Urinary bladder (tissue), 4 donors: ENCODE measurements around the gene SGCD. TPM values are rescaled to one million over a fixed set of nuclear protein-coding genes. Genes with fewer than 3 reads are reported as not detected.

ENCODE experiments used
- DNase-seq: peaks from one replicate; pipeline ENCODE4 v3.0.0-alpha.2; 2015; ENCODE audit errors: extremely low spot score
- H3K27ac ChIP-seq: one replicate; pipeline ENCODE4 v1.5.1; 2013; ENCODE audit warnings: low read depth, mild to moderate bottlenecking, moderate library complexity
- H3K36me3 ChIP-seq: one replicate; pipeline ENCODE4 v1.6.1; 2013; ENCODE audit warnings: mild to moderate bottlenecking, moderate library complexity; ENCODE audit not compliant: insufficient read depth
- H3K4me1 ChIP-seq: one replicate; pipeline ENCODE4 v1.6.1; 2013; ENCODE audit warnings: mild to moderate bottlenecking, moderate library complexity; ENCODE audit not compliant: insufficient read depth
- H3K4me3 ChIP-seq: one replicate; pipeline ENCODE4 v1.5.1; 2013; ENCODE audit warnings: low read depth, low read length
- WGBS: extraction: QIAGEN DNeasy Blood & Tissue Kit; methylation state at CpG from one replicate; pipeline ENCODE4 v1.1.7; 2013; 5-methylcytosine and 5-hydroxymethylcytosine counted together
- polyA plus RNA-seq: library from polyadenylated mRNA; stranded (reverse); fragments of 200-250 nt; gene quantifications from one replicate; pipeline ENCODE4 v1.2.3, GENCODE V29; 2013
- total RNA-seq: library from RNA; depleted of rRNA; stranded (reverse); fragments of >200 nt; gene quantifications from one replicate; pipeline ENCODE4 v1.2.3, GENCODE V29; 2014
- donor health status: healthy with polysubstance abuse.
- donor health status: healthy.

SGCD gene
- total and polyA plus RNA-seq, 2 donors = 15.9 to 106 TPM

DNA sequence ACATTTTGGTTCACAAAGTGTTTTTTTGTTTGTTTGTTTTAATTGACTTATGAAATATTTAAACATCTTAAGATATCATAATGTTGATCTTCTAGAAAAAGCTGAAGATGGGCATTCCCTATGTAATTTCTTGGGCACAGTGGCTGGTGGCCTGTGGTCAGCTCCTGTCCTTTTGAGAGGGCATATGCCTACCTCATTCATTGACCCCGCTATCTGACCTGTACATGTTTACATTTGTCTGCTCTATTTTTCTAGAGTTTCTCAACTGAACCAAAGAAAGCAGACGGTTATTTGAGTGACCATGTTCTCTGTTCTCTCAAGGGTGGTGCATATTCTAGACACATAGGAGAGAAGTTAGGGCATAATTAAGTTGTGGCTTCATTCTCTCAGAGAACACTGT lies 5.3 kb downstream of the SGCD start:
- no peaks in the 10 kb centered on the region for H3K36me3 ChIP-seq
- no peak for DNase-seq
- H3K27ac ChIP-seq = no peak overlapping the region
- H3K4me3 ChIP-seq = no peak overlapping the region
- 45% methylated on average over 2 of the region's 2 CpGs for WGBS
- no peaks in the 10 kb centered on the region for H3K4me1 ChIP-seq

DNA sequence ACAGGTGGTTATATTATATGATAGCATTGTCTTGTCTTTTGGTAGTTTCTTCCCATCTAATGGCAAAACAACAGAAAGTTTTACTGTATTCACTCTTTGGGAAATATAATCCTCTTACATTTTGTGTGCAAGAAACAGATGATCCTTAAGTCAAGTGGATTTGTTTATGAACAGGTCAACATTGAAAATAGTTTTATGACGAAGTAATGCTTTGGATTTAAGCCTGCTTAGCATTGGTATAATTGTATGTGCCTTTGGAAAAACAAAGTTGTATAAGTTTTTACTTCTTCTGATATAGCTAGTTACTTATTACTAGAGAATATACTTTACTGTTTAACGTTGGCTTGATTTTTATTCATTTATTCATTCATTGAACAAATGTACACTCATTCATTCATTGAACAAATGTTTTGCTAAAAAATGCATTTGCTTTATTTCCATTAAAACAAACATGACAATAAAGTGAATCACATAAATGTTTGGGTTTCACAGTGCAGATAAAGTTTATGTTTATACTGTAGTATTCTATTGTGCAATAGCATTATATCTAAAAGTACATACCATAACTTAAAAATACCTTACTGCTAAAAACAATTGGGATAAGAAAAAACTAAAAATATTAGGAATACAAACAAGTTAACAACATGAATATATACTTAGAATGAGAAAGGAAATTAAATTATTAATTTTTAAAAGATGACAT lies 12.3 kb downstream of the SGCD start:
- DNase-seq = no peak
- Histone ChIP-seq H3K4me3 (no peak overlapping the region), H3K36me3 (no peaks in the 10 kb centered on the region), H3K4me1 (no peaks in the 10 kb centered on the region), H3K27ac (no peak overlapping the region)
- 60% methylated on average over 2 of the region's 2 CpGs for WGBS

DNA sequence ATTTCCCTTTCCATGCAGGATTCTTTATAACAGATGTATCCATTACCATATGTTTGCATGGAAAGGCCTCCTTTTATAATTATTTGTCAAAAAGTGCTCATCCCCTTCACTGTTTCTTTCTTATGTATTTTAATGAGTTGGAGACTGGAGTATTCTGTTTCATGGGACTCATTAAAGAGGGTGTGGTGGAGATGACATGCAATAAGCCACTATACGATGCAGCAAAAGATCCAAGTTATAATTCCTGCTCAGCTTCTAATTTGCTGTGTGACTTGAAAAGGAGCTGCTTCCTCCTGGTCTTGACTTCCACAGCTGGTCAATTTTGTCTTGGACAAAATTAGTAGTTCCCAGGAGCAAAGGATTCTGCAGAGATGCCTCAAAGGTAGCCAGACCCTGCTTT lies 13.9 kb downstream of the SGCD start:
- Histone ChIP-seq H3K4me1 (no peaks in the 10 kb centered on the region), H3K27ac (no peak overlapping the region)
- 58% methylated on average over 1 of the region's 1 CpG for WGBS

DNA sequence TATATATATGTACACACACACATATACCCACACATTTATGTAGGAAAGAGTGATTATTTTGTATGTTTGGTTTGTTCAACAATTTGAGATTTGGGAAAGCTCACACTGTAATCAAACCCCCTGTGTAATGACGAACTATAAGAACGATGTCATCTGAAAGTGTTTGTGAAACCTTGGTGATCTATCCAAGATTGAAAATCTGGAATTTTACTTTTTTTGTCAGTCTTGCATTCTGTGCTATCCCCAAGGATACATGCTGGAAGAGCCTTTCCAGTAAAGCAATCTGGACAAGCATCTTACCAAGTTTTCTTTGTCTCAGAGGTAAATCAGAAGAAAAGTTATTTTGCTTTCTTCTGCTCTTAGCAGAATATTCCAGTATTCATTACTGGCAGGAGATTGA lies 23.3 kb downstream of the SGCD start:
- Histone ChIP-seq H3K4me1 (no peaks in the 10 kb centered on the region), H3K27ac (no peak overlapping the region), H3K36me3 (no peaks in the 10 kb centered on the region), H3K4me3 (no peak overlapping the region)
- DNase-seq = no peak
- WGBS = 70% methylated on average over 2 of the region's 2 CpGs

More for the DNA sequence above, 13.9 kb downstream of the SGCD start:
- no peaks in the 10 kb centered on the region for H3K36me3 ChIP-seq
- no peak for DNase-seq
- H3K4me3 ChIP-seq = no peak overlapping the region

DNA sequence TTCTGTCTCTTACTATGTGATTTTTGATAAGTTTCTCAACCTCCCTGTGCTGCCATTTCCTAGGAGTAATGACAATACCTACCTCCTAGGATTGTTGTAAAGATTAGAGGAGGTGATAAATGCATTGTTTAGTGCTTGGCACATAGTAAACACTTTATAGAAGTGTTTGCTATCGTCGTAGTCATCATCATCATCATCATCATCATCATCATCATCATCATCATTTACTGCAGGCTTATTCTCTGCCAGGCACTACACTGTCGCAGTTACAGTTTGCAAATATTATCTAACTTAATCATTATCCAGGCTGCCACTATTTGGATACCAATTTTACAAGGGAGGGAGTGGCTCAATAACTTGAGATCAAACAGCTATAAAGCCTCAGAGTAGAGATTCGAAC lies 24.5 kb downstream of the SGCD start:
- Histone ChIP-seq H3K36me3 (no peaks in the 10 kb centered on the region), H3K27ac (no peak overlapping the region), H3K4me1 (no peaks in the 10 kb centered on the region), H3K4me3 (no peak overlapping the region)
- no peak for DNase-seq
- WGBS = 60% methylated on average over 4 of the region's 4 CpGs

DNA sequence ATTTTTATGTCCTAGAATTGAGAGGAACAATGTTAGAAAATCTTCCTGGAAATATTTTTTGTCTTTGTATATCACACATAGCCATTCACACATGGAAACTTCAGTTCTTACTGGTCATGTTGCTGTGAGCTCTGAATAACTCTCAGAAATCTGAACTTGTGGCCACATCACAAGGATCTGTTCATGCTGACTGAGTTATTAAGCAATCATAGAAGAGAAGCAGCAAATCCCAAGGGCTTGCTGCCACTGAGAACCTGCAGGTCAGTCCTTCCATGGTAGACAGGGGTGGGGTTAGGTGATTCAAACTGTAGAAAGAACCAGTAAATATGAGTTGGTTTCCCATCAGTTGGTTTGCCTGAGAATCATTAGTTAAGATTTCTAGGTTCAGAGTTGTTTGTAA lies 27.6 kb downstream of the SGCD start:
- H3K36me3 ChIP-seq = no peaks in the 10 kb centered on the region
- no peaks in the 10 kb centered on the region for H3K4me1 ChIP-seq
- H3K27ac ChIP-seq = no peak overlapping the region
- no peak overlapping the region for H3K4me3 ChIP-seq
- no peak for DNase-seq

DNA sequence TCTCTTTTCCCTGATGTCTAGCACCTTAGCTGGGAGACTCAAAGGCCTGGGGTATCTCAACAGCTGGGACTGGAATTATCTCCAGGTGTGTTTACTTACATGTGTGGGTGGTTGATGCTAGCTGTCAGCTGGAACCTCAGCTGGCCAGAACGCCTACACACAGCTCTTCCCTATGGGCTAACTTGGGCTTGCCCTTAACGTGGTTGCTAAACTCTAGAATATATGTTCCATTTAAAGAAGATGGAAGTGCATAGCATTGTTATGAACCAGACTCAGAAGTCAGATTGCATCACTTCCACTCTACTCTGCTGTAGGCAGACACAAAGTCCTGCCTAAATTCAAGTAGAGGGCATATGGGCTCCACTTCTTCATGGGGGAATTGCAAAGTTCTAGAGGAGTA lies 29.3 kb downstream of the SGCD start:
- Histone ChIP-seq H3K4me1 (no peaks in the 10 kb centered on the region), H3K36me3 (no peaks in the 10 kb centered on the region), H3K27ac (no peak overlapping the region), H3K4me3 (no peak overlapping the region)
- WGBS = 86% methylated on average over 2 of the region's 2 CpGs
- no peak for DNase-seq

DNA sequence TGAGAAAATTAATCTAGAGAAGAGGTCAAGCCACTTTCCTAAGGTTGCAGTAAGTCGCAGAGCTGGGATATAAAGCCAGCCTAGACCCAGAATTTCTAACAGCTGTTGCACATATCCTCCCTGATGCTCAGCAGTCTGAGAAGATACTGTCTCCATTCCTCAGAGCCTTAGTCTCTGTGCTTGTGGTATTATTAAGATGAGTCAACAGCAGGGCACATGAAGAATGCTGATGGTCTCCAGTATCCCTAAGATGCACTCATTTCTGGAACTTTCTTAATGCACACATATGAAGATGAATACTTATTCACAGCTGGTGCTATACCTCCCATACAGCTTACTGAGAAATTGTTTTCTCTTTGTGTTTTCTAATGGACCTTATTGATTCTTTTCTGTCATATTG lies 32.5 kb downstream of the SGCD start:
- no peak for DNase-seq
- 84% methylated on average over 1 of the region's 1 CpG for WGBS

DNA sequence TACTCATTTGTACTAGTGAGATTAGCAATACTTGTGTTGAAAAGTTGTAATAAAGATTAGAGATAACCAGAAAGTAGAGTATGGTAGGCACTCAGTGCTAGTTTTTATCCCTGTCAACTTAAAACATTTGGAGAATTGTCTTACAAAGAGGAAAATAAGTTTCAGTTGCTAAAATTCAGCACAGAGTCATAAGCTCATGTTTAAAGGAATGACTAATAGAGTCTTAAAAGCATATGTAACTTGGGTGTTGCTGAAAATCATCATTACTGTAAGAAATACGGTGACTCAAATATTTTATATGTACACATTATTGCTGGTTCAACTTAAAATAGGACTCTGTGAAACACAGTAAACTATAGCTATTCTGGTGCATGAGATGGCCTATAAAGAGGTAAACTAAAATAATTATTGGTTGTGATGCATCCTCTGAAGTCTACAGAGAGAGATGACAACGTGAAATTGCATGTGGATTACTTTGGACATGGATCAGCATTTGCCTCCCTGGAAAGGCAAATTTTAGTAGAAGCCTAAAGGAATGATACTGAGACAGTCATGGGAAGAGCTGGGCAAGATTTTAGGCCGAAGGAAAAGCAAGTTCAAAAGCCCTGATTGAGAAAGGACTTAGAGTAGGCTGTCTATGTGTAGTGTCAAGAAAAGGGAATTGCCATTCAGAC lies 34.6 kb downstream of the SGCD start:
- no peak overlapping the region for H3K27ac ChIP-seq
- no peaks in the 10 kb centered on the region for H3K4me1 ChIP-seq

More for the DNA sequence above, 32.5 kb downstream of the SGCD start:
- H3K27ac ChIP-seq = no peak overlapping the region
- no peaks in the 10 kb centered on the region for H3K36me3 ChIP-seq
- H3K4me3 ChIP-seq = no peak overlapping the region
- H3K4me1 ChIP-seq = no peaks in the 10 kb centered on the region

DNA sequence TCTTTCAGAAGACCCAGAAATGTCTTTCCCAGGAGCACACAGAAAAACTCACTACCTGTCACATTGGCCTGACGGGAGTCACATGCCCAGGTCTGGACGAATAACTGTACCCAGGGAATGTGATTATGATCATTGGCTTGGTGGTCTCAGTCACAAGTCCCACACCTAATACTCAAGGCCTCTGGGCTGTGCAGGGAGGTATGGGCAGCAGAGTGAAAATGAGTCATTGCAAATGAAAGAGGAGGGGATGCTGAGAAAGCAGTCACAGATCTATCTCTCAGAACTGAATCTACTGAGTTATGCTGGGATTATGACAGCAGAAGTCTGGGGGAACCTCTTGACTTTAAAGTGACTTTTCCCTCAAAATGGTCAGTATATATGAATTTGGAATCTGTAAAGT lies 36.9 kb downstream of the SGCD start:
- no peak overlapping the region for H3K27ac ChIP-seq
- H3K4me3 ChIP-seq = no peak overlapping the region
- no peak for DNase-seq
- H3K36me3 ChIP-seq = no peaks in the 10 kb centered on the region
- no peaks in the 10 kb centered on the region for H3K4me1 ChIP-seq
- 87% methylated on average over 2 of the region's 2 CpGs for WGBS

More for the DNA sequence above, 34.6 kb downstream of the SGCD start:
- DNase-seq = no peak
- no peak overlapping the region for H3K4me3 ChIP-seq
- WGBS = 78% methylated on average over 3 of the region's 3 CpGs
- no peaks in the 10 kb centered on the region for H3K36me3 ChIP-seq

DNA sequence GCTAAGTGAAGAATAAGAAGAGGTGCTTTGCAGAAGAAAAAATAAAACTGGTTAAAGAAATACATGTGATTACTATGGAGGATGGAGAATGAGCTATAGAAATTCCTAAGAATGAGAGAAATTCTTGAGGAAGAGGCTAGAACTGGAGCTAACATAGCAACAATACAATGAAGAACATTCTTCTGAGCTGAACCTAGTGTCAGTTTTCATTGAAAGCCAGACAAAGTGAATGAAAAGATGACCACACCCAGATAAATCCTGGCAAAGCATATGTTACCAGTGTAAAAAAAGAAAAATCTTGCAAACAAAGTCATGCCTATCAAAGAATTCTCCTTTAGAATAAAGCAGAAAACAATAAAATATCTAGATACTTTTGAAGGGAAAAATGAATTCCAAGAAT lies 39.6 kb downstream of the SGCD start:
- no peaks in the 10 kb centered on the region for H3K4me1 ChIP-seq
- no peak overlapping the region for H3K4me3 ChIP-seq
- H3K27ac ChIP-seq = no peak overlapping the region
- H3K36me3 ChIP-seq = no peaks in the 10 kb centered on the region
- no peak for DNase-seq

DNA sequence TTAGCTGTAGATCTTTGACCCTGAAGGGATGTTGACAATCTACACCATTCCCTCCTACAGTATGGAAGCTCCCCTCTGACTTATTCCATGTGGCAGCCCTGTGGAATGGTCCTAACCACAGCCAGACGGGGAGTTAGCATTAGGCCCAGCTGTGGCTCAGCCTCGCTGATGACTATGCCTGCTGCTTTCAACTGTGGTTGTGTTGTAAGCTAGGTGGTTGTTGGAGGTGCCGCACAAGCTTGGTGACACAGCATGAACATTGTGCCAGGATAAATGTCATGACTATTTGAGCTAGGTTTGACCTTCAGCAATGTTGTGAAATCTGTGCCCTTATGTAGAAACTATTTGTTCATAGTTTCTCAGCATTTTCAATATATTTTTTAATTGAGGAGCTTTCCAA lies 40.6 kb downstream of the SGCD start:
- no peak for DNase-seq
- no peak overlapping the region for H3K27ac ChIP-seq
- 87% methylated on average over 3 of the region's 3 CpGs for WGBS

DNA sequence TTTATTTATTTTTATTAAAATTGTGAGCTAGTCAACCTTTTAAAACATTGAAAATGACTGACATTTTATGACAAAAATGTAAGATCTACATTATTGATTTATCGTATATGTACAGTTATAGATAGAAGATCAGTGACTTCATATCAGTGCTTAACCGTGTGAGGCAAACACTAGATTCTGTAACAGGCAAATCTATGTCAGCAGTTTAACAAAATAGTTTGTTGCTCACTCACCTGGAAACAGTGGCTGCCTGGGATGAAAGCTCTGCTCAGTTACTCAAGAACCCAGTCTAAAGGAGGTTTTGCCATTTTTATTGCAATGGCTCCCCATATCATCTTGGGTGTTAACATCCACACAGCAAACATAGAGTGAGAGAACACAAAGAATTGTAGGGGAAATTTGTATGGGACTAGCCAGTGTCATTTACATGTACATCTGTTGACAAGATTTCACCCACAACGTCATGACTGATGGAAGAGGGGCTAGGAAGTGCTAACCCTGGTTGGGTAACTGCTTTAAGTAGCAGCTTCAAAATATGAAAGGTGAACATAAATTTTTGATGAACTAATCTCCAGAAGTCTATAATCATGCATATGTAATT lies 49.0 kb downstream of the SGCD start:
- 59% methylated on average over 3 of the region's 3 CpGs for WGBS
- Histone ChIP-seq H3K4me3 (no peak overlapping the region), H3K4me1 (no peaks in the 10 kb centered on the region), H3K36me3 (no peaks in the 10 kb centered on the region), H3K27ac (no peak overlapping the region)
- no peak for DNase-seq

More for the DNA sequence above, 40.6 kb downstream of the SGCD start:
- Histone ChIP-seq H3K36me3 (no peaks in the 10 kb centered on the region), H3K4me1 (no peaks in the 10 kb centered on the region), H3K4me3 (no peak overlapping the region)

DNA sequence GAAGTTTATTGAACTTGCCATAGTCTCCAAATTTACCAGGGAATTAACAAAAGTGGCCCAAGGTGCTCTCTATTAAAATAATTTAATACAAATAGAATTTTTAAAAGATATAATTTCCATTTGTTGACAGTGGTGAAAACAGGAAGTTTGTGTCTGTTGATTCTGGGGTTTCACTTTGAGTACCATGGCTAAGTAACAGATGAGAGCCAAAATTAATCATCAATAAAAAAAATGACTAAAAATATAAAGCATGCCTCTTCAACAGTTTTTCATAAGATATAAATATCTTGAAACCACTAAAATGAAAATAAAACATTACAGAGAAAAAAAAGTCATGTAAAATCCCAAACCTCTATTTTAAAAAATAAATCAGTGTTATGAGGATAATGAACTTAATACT lies 49.8 kb downstream of the SGCD start:
- Histone ChIP-seq H3K36me3 (no peaks in the 10 kb centered on the region), H3K4me1 (no peaks in the 10 kb centered on the region), H3K27ac (no peak overlapping the region), H3K4me3 (no peak overlapping the region)
- DNase-seq = no peak
